Neural cell (in vitro differentiated cells): Measurements from ENCODE around the gene TRIM8. TPM values are rescaled to one million over a fixed set of nuclear protein-coding genes. Genes with fewer than 3 reads are reported as not detected.

Experiments
- H2AFZ ChIP-seq: fragments of 200-600, 300-800 bp; sonication (generic), shearing (Covaris generic); 2 replicates; pipeline ENCODE4 v1.6.0; 2014; ENCODE audit warnings: low read depth, mild to moderate bottlenecking, antibody characterized with exemption, low read length, moderate library complexity
- H3F3A ChIP-seq: fragments of 200-600 bp; shearing (Covaris generic); 2 replicates; pipeline ENCODE4 v1.6.1; 2016; ENCODE audit warnings: mild to moderate bottlenecking, moderate library complexity, mixed read lengths, antibody characterized with exemption, low read length; ENCODE audit not compliant: insufficient read depth, poor library complexity, severe bottlenecking
- H3K27ac ChIP-seq: fragments of 200-600, 300-800 bp; sonication (generic), shearing (Covaris generic); 2 replicates; pipeline ENCODE4 v1.5.1; 2014; ENCODE audit warnings: mild to moderate bottlenecking, low read length, moderate library complexity
- H3K27me3 ChIP-seq: fragments of 300-800, 200-600 bp; sonication (generic), shearing (Covaris generic); 2 replicates; pipeline ENCODE4 v1.6.0; 2014; ENCODE audit warnings: mild to moderate bottlenecking, low read depth, low read length, moderate library complexity; ENCODE audit not compliant: insufficient read depth
- H3K36me3 ChIP-seq: fragments of 300-800, 200-600 bp; sonication (generic), shearing (Covaris generic); 2 replicates; pipeline ENCODE4 v1.5.1; 2014; ENCODE audit warnings: mild to moderate bottlenecking, antibody characterized with exemption, low read length, moderate library complexity; ENCODE audit not compliant: insufficient read depth
- H3K4me2 ChIP-seq: fragments of 300-800, 200-600 bp; sonication (generic), shearing (Covaris generic); 2 replicates; pipeline ENCODE4 v1.6.0; 2014; ENCODE audit warnings: mild to moderate bottlenecking, low read length
- H3K4me3 ChIP-seq: fragments of 300-800, 200-600 bp; sonication (generic), shearing (Covaris generic); 2 replicates; pipeline ENCODE4 v1.5.1; 2014; ENCODE audit warnings: mild to moderate bottlenecking, low read length, moderate library complexity
- H3K79me2 ChIP-seq: fragments of 200-600 bp; shearing (Covaris generic); replicated peaks from 2 replicates; pipeline ENCODE4 v1.6.0; 2014; ENCODE audit warnings: mild to moderate bottlenecking, low read length, moderate library complexity; ENCODE audit not compliant: insufficient read depth
- H3K9ac ChIP-seq: fragments of 300-800, 200-600 bp; sonication (generic), shearing (Covaris generic); 2 replicates; pipeline ENCODE4 v1.6.1; 2016; ENCODE audit warnings: mild to moderate bottlenecking, low read length, mixed read lengths
- H3K9me2 ChIP-seq: fragments of 200-600 bp; shearing (Covaris generic); 2 replicates; pipeline ENCODE4 v1.6.1; 2016; ENCODE audit warnings: mild to moderate bottlenecking, low read length, mixed read lengths; ENCODE audit not compliant: insufficient read depth
- H3K9me3 ChIP-seq: fragments of 200-600, 300-800 bp; sonication (generic), shearing (Covaris generic); 2 replicates; pipeline ENCODE4 v1.6.1; 2016; ENCODE audit warnings: mild to moderate bottlenecking, mixed run types, low read length, moderate library complexity, mixed read lengths
- H4K20me1 ChIP-seq: fragments of 200-600 bp; shearing (Covaris generic); 2 replicates; pipeline ENCODE4 v1.6.1; 2016; ENCODE audit warnings: mild to moderate bottlenecking, mixed run types; ENCODE audit not compliant: insufficient read depth
- CTCF ChIP-seq: fragments of 450-650 bp; IDR thresholded peaks from 2 replicates; pipeline ENCODE4 v1.5.1; 2014; ENCODE audit warnings: antibody characterized with exemption, mild to moderate bottlenecking, moderate library complexity; ENCODE audit not compliant: poor library complexity, severe bottlenecking
- EP300 ChIP-seq: fragments of 450-650 bp; conservative IDR thresholded peaks from 2 replicates; pipeline ENCODE4 v1.6.1; 2014; ENCODE audit warnings: antibody characterized with exemption, mild to moderate bottlenecking, moderate library complexity; ENCODE audit not compliant: poor library complexity, severe bottlenecking
- EZH2 ChIP-seq: fragments of 200-600, 300-800 bp; shearing (Covaris generic), sonication (generic); IDR thresholded peaks from 2 replicates; pipeline ENCODE4 v1.6.1; 2014; ENCODE audit warnings: antibody characterized with exemption, low read length, borderline replicate concordance, mild to moderate bottlenecking; ENCODE audit not compliant: insufficient read depth, poor library complexity, severe bottlenecking
- MXI1 ChIP-seq: fragments of 450-650 bp; conservative IDR thresholded peaks from 2 replicates; pipeline ENCODE4 v1.6.1; 2014; ENCODE audit warnings: antibody characterized with exemption, mild to moderate bottlenecking; ENCODE audit not compliant: poor library complexity, severe bottlenecking
- POLR2AphosphoS5 ChIP-seq: IDR thresholded peaks from 2 replicates; pipeline ENCODE4 v1.6.1; 2012
- RAD21 ChIP-seq: fragments of 450-650 bp; conservative IDR thresholded peaks from 2 replicates; pipeline ENCODE4 v1.6.1; 2014; ENCODE audit warnings: antibody characterized with exemption, mild to moderate bottlenecking, moderate library complexity
- REST ChIP-seq: IDR thresholded peaks from 2 replicates; pipeline ENCODE4 v1.6.1; 2012; ENCODE audit warnings: borderline replicate concordance
- SMC3 ChIP-seq: fragments of 450-650 bp; conservative IDR thresholded peaks from 2 replicates; pipeline ENCODE4 v1.6.1; 2014; ENCODE audit warnings: antibody characterized with exemption, mild to moderate bottlenecking, moderate library complexity; ENCODE audit not compliant: poor library complexity
- TAF1 ChIP-seq: IDR thresholded peaks from 2 replicates; pipeline ENCODE4 v1.6.1; 2012; ENCODE audit warnings: low read depth
- polyA plus RNA-seq: library from polyadenylated mRNA; depleted of rRNA; stranded (reverse); fragments of >200 nt; gene quantifications from 2 replicates; pipeline ENCODE4 v1.2.3, GENCODE V29; 2014

Gene TRIM8
- polyA plus RNA-seq, 1 donor from 2014 or later, result 47.5 TPM

- Histone ChIP-seq H3K9me2 (no peaks in the 10 kb centered on the region), H3F3A (no peaks in the 10 kb centered on the region), H2AFZ (no peak overlapping the region), H3K79me2 (peaks cover 95% of the 10 kb centered on the region), H3K36me3 (no peaks in the 10 kb centered on the region), H3K27me3 (no peaks in the 10 kb centered on the region), H3K9me3 (no peaks in the 10 kb centered on the region), H3K4me3 (peak overlapping the region; percentile 97), H3K27ac (peak overlapping the region; percentile 81), H3K4me2 (peak overlapping the region; percentile 93), H4K20me1 (peaks cover 25% of the 10 kb centered on the region), H3K9ac (peak overlapping the region; percentile 99)
- peak; percentile 9 for TF ChIP-seq MXI1
- TF ChIP-seq REST, result no peak
- no peak for TF ChIP-seq EP300
- no peak for TF ChIP-seq RAD21
Measured at GRCh38 chr10:102647443-102648268, 3.4 kb downstream of the TRIM8 start.

- H3K4me3 ChIP-seq, result peak overlapping the region; percentile 97
- no peaks in the 10 kb centered on the region for H3K36me3 ChIP-seq
- no peaks in the 10 kb centered on the region for H3F3A ChIP-seq
- no peaks in the 10 kb centered on the region for H3K9me2 ChIP-seq
- H3K27me3 ChIP-seq, result no peaks in the 10 kb centered on the region
- peak overlapping the region; percentile 66 for H3K9ac ChIP-seq
- H3K27ac ChIP-seq, result peak overlapping the region; percentile 67
- H3K4me2 ChIP-seq, result peak overlapping the region; percentile 93
- H3K79me2 ChIP-seq, result peaks cover 94% of the 10 kb centered on the region
- TF ChIP-seq EZH2 (no peak), EP300 (no peak), MXI1 (no peak), RAD21 (no peak), POLR2AphosphoS5 (no peak), SMC3 (no peak), CTCF (no peak), TAF1 (no peak), REST (no peak)
- H2AFZ ChIP-seq, result no peak overlapping the region
- H3K9me3 ChIP-seq, result no peaks in the 10 kb centered on the region
- peaks cover 25% of the 10 kb centered on the region for H4K20me1 ChIP-seq
Measured at GRCh38 chr10:102648269-102648888, 4.1 kb downstream of the TRIM8 start.
